Tibial nerve (tissue), 4 donors: ENCODE results near the gene DPM3. TPM values are rescaled to one million over a fixed set of nuclear protein-coding genes. Genes with fewer than 3 reads are reported as not detected.

Experiments used
- DNase-seq, 2 donors: peaks; one replicate each; pipeline ENCODE4 v3.0.0-alpha.2; 2019; ENCODE audit warnings: low spot score in 2 of 2
- H3K27ac ChIP-seq, 4 donors: fragments of 200-600 bp; sonication (generic) in 3 of 4; one replicate each; pipeline ENCODE4 v1.5.1; 2017 to 2019; ENCODE audit warnings: mild to moderate bottlenecking in 1 of 4
- H3K27me3 ChIP-seq, 2 donors: fragments of 200-600 bp; sonication (generic) in 1 of 2; one replicate each; pipeline versions ENCODE4 v1.5.1 to v1.6.0; 2017 to 2019
- H3K36me3 ChIP-seq, 3 donors: fragments of 200-600 bp; sonication (generic); one replicate each; pipeline ENCODE4 v1.5.1; 2018 to 2019
- H3K4me1 ChIP-seq, 4 donors: fragments of 200-600 bp; sonication (generic) in 3 of 4; one replicate each; pipeline ENCODE4 v1.5.1; 2017 to 2019
- H3K4me3 ChIP-seq, 4 donors: fragments of 200-600 bp; sonication (generic) in 3 of 4; one replicate each; pipeline ENCODE4 v1.5.1; 2017 to 2019; ENCODE audit warnings: mild to moderate bottlenecking in 1 of 4, moderate library complexity in 1 of 4
- H3K9me3 ChIP-seq, 4 donors: fragments of 200-600 bp; sonication (generic) in 3 of 4; one replicate each; pipeline ENCODE4 v1.5.1; 2017 to 2019
- CTCF ChIP-seq, 5 experiments: fragments of 200-600 bp in 3 of 5; fragments of 450-650 bp in 2 of 5; sonication (generic) in 3 of 5; IDR thresholded peaks; one replicate each; pipeline ENCODE4 v1.5.1; 2016 to 2019; ENCODE audit warnings: antibody characterized with exemption in 5 of 5, mild to moderate bottlenecking in 3 of 5, moderate library complexity in 2 of 5
- EP300 ChIP-seq, 2 donors: sonication (generic); formaldehyde crosslinking; IDR thresholded peaks; one replicate each; pipeline ENCODE4 v1.6.1; 2017; ENCODE audit warnings: antibody characterized with exemption in 2 of 2, mild to moderate bottlenecking in 1 of 2
- POLR2A ChIP-seq, 2 donors: fragments of 450-650 bp; IDR thresholded peaks; one replicate each; pipeline ENCODE4 v1.6.1; 2017; ENCODE audit warnings: antibody characterized with exemption in 2 of 2, mild to moderate bottlenecking in 2 of 2, moderate library complexity in 2 of 2
- WGBS, 2 donors: methylation state at CpG; one replicate each; pipeline ENCODE4 v1.1.5; 2018; 5-methylcytosine and 5-hydroxymethylcytosine counted together
- total RNA-seq, 4 donors: library from RNA; depleted of rRNA; stranded (reverse); fragments of >200 nt; gene quantifications; one replicate each; pipeline ENCODE4 v1.1.0, GENCODE V29; 2016

The DPM3 gene
- total RNA-seq, 4 donors from 2014 or later = 74.7 to 115 (median 95.6) TPM

- peak overlapping the region in 3 of 4 donors; percentile 41 to 99 (median 96) for H3K27ac ChIP-seq
- H3K9me3 ChIP-seq = no peaks in the 10 kb centered on the region
- H3K4me3 ChIP-seq = no peak overlapping the region
- no peak for DNase-seq
- H3K4me1 ChIP-seq = peaks cover 4 to 67% (median 25%) of the 10 kb centered on the region in 4 donors
- peaks cover 0 to 26% (median 0%) of the 10 kb centered on the region in 3 donors for H3K36me3 ChIP-seq
- TF ChIP-seq EP300 (IDR thresholded peaks at IDR 0.05) = no peak
- no peak for TF ChIP-seq POLR2A (IDR thresholded peaks at IDR 0.05)
- TF ChIP-seq CTCF (IDR thresholded peaks at IDR 0.05) = no peak
- 84 to 87% methylated on average over 6 of the region's 6 CpGs for WGBS, 2 donors
- no peaks in the 10 kb centered on the region for H3K27me3 ChIP-seq
Observed at GRCh38 chr1:155137154-155137949, 3.0 kb downstream of the DPM3 start.

GRCh38 chr1:155136748-155137147, 3.6 kb downstream of the DPM3 start:
- Histone ChIP-seq H3K9me3 (no peaks in the 10 kb centered on the region), H3K4me1 (peaks cover 4 to 73% (median 25%) of the 10 kb centered on the region in 4 donors), H3K27me3 (no peaks in the 10 kb centered on the region), H3K27ac (peak overlapping the region in 3 of 4 donors; percentile 96 to 100 (median 99)), H3K36me3 (peaks cover 0 to 32% (median 0%) of the 10 kb centered on the region in 3 donors), H3K4me3 (peak overlapping the region; percentile 53 to 84 (median 69))
- 43 to 52% methylated on average over 5 to 6 of the region's 6 CpGs for WGBS, 2 donors
- TF ChIP-seq CTCF (IDR thresholded peaks at IDR 0.05) = no peak
- no peak for TF ChIP-seq POLR2A (IDR thresholded peaks at IDR 0.05)
- no peak for TF ChIP-seq EP300 (IDR thresholded peaks at IDR 0.05)
- no peak for DNase-seq

- H3K9me3 ChIP-seq = no peaks in the 10 kb centered on the region
- peaks cover 0 to 41% (median 0%) of the 10 kb centered on the region in 3 donors for H3K36me3 ChIP-seq
- H3K27me3 ChIP-seq = no peaks in the 10 kb centered on the region
- peak within 1 kb of the TSS; percentile 53 to 84 (median 69) for H3K4me3 ChIP-seq
- peak; percentile 80 to 83 for DNase-seq
- TF ChIP-seq POLR2A (IDR thresholded peaks at IDR 0.05) (peak; percentile 87 to 94), EP300 (IDR thresholded peaks at IDR 0.05) (peak; percentile 70 to 94), CTCF (IDR thresholded peaks at IDR 0.05) (peak; percentile 13 to 85 (median 33))
- peaks cover 4 to 83% (median 25%) of the 10 kb centered on the region in 4 donors for H3K4me1 ChIP-seq
- WGBS, 2 donors = 0 to 1% methylated on average over 25 to 26 of the region's 52 CpGs
- H3K27ac ChIP-seq = peak within 1 kb of the TSS; percentile 96 to 100 (median 98)
Observed at GRCh38 chr1:155135415-155136028, 4.8 kb downstream of the DPM3 start, which contains the start of gene SLC50A1. Gene SLC50A1, plus strand, starts transcription at chr1:155135852. Its CDS starts 60 bp downstream, at chr1:155135912.

- 1 to 4% methylated on average over 18 of the region's 18 CpGs for WGBS, 2 donors
- Histone ChIP-seq H3K36me3 (peaks cover 0 to 41% (median 0%) of the 10 kb centered on the region in 3 donors), H3K9me3 (no peaks in the 10 kb centered on the region), H3K4me3 (peak overlapping the region; percentile 53 to 84 (median 69)), H3K4me1 (peaks cover 4 to 88% (median 27%) of the 10 kb centered on the region in 4 donors), H3K27me3 (no peaks in the 10 kb centered on the region), H3K27ac (peak overlapping the region; percentile 96 to 100 (median 98))
- peak; percentile 67 to 79 for DNase-seq
- peak in 1 of 2 donors; percentile 6 for TF ChIP-seq POLR2A (IDR thresholded peaks at IDR 0.05)
- TF ChIP-seq EP300 (IDR thresholded peaks at IDR 0.05) = peak; percentile 4 to 35
- TF ChIP-seq CTCF (IDR thresholded peaks at IDR 0.05) = no peak
Observed at GRCh38 chr1:155134880-155135414, 5.4 kb downstream of the DPM3 start.
